ENCODE results near the gene MTCH1.
"Not testable (repeated sequence)": the region's sequence is repeated elsewhere in the genome, so short reads cannot be mapped to it uniquely, and the experiment has no call there.

Gene MTCH1

DNA sequence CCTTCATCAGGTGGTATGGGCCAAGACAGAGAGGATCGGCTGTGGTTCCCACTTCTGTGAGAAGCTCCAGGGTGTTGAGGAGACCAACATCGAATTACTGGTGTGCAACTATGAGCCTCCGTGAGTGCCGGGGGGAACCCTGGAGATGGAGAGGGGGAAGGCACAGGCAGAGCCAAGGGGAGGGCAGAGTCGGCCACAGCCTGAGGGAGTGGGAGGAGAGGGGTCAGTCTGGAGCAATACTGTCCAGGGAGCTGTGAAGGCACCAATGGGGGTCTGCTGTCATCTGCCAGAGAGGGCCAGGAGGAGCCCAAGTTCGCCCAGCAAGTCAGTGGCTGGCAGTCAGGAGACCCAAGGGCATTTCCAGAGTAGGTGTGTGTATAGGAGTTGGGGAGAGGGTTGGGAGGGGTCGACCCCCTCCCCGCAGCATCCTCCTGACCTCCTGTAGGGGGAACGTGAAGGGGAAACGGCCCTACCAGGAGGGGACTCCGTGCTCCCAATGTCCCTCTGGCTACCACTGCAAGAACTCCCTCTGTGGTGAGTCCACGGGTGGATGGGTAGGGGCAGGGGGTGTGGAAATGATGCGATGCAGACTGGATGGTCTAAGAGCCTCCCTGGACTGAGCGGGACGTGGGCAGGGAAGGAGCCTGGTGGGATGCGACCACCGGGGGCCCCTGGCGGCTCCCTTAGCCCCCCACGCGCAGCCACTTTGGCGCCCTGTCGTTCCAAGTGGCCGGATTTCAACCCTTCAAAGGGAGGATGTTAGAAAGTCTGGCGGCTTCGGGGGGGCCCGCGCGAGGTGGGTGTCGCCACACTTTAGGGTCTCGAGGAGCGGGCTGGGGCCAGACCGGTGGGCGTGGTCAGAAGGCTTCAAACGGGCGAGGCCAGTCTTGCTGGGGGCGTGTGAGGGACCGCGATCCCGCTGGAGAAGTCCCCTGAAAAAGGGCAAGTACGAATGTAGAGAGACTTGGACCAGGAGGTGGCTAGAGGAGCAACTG lies 24.3 kb downstream of the MTCH1 start:
- H3K27me3 Mint-ChIP-seq, result no peaks in the 10 kb centered on the region
- no peak overlapping the region for H3K4me3 Mint-ChIP-seq
- DNase-seq, result no peak
- no peaks in the 10 kb centered on the region for H3K9me3 Mint-ChIP-seq
- H3K4me1 Mint-ChIP-seq (ENCODE audit: low read depth), result peaks cover 50% of the 10 kb centered on the region
- peak overlapping the region; percentile 44 for H3K27ac Mint-ChIP-seq
- peaks cover 11% of the 10 kb centered on the region for H3K36me3 Mint-ChIP-seq (ENCODE audit: low read depth)

DNA sequence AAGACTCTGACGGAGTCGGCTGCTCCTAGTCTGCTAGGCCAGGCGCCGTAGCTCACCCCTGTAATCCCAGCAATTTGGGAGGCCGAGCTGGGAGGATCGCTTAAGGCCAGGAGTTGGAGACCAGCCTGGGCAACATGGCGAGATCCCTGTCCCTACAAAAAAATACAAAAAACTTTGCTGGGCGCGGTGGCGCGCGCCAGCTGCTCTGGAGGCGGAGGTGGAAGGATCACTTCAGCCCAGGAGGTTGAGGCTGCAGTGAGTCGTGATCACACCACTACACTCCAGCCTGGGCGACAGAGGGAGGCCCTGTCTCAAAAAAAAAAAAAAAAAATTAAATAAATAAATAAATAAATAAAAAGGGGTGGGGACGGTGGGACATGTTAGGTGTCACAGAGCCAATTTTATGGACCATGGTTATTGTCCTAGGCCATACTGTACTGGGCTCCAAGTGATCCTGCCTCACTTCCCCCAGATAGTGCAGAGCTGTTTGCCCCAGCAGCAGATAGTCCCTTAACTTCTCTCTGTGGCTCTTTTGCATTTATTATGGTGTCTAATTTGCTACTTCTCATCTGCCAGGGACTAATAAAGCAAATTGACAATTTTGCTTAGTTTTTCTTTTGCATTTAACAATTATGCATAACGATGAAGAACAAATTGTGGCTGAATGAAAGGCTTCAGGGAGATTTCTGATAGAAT lies 26.3 kb downstream of the MTCH1 start:
- Mint-ChIP-seq H3K27me3 (no peaks in the 10 kb centered on the region), H3K9me3 (no peaks in the 10 kb centered on the region), H3K36me3 (ENCODE audit: low read depth) (no peaks in the 10 kb centered on the region), H3K27ac (peak overlapping the region; percentile 14), H3K4me3 (no peak overlapping the region), H3K4me1 (ENCODE audit: low read depth) (peaks cover 60% of the 10 kb centered on the region)
- no peak for DNase-seq

DNA sequence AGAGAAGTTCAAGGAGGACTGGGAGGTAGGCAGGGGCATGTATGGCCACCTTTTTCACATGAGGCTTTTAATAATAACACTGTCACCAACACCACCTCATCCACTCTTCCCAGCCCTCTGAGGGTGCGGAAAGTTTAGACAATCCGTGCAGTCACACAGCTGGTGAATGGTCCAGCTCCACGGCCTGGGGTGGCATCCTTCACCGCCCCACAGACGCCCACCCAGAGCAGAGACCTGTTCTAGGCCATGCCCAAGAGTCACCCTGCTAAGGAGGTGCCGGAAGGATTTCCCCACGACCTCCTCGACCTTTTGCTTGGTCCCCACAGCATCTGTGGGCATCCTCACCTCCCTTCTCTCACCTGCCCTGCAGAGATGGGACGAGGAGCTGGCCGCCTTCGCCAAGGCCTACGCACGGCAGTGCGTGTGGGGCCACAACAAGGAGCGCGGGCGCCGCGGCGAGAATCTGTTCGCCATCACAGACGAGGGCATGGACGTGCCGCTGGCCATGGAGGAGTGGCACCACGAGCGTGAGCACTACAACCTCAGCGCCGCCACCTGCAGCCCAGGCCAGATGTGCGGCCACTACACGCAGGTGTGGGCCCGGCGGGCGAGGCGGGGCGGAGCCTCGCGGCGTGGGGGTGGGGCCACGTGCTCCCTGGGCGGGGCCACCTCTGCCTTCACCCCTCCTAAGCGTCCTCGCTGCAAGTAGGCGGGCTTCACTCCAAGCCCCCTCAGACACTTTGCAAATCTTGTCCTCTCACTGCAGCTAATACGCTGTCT lies 27.0 kb downstream of the MTCH1 start:
- Mint-ChIP-seq H3K4me1 (ENCODE audit: low read depth) (peaks cover 60% of the 10 kb centered on the region), H3K27ac (no peak overlapping the region), H3K4me3 (no peak overlapping the region), H3K9me3 (no peaks in the 10 kb centered on the region), H3K27me3 (no peaks in the 10 kb centered on the region), H3K36me3 (ENCODE audit: low read depth) (no peaks in the 10 kb centered on the region)
- peak; percentile 8 for DNase-seq

GRCh38 chr6:36957773-36958271 lies 28.2 kb downstream of the MTCH1 start:
- H3K4me3 Mint-ChIP-seq, result no peak overlapping the region
- peak; percentile 20 for DNase-seq
- H3K27me3 Mint-ChIP-seq, result no peaks in the 10 kb centered on the region
- H3K4me1 Mint-ChIP-seq (ENCODE audit: low read depth), result peaks cover 56% of the 10 kb centered on the region
- no peak overlapping the region for H3K27ac Mint-ChIP-seq
- no peaks in the 10 kb centered on the region for H3K9me3 Mint-ChIP-seq
- H3K36me3 Mint-ChIP-seq (ENCODE audit: low read depth), result no peaks in the 10 kb centered on the region

- H3K4me3 Mint-ChIP-seq, result no peak overlapping the region
- DNase-seq, result no peak
- H3K4me1 Mint-ChIP-seq (ENCODE audit: low read depth), result peaks cover 52% of the 10 kb centered on the region
- no peaks in the 10 kb centered on the region for H3K36me3 Mint-ChIP-seq (ENCODE audit: low read depth)
- no peaks in the 10 kb centered on the region for H3K9me3 Mint-ChIP-seq
- H3K27me3 Mint-ChIP-seq, result no peaks in the 10 kb centered on the region
- peak overlapping the region; percentile 15 for H3K27ac Mint-ChIP-seq
Observed at GRCh38 chr6:36956446-36956820, 29.6 kb downstream of the MTCH1 start.

DNA sequence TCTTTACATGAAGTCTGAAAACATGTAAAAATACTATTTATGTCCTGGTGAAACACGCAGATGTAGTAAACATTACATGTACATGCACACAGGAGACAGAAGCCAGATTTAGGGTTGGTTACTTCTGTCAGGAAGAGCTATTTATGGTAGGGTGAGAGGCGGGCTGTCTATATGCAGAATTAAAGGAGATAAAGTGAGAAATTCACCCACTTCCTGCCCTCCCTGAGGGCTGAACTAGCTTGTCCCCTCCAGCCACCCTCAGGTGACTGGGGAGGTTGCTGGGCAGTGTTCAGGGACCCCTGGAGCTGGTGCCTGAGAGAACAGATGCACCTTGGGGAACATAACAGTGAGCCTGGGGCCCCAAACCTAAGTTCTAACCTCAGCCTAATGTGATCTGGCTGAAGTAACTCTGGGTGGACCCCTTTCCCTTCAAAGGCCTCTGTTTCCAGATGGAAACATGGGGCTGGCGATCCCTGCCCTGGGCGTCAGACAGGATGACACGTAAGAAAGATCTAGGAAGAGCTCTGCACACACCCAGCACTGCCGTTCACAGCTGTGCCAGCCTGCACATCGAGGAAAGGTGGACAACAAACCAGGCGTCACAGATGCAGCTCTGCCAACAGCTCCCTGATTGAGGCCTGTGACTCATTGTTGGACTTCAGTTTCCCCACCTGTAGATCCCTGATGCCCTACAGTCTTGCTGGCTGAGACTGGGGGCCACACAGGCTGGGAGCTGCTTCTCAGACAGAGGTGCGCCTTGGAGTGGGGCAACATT lies 30.1 kb downstream of the MTCH1 start:
- Mint-ChIP-seq H3K36me3 (ENCODE audit: low read depth) (no peaks in the 10 kb centered on the region), H3K27ac (peak overlapping the region; percentile 48), H3K4me3 (no peak overlapping the region), H3K27me3 (no peaks in the 10 kb centered on the region), H3K4me1 (ENCODE audit: low read depth) (peaks cover 47% of the 10 kb centered on the region), H3K9me3 (no peaks in the 10 kb centered on the region)
- DNase-seq, result peak; percentile 34

- peak; percentile 32 for DNase-seq
- peak overlapping the region; percentile 45 for H3K4me3 Mint-ChIP-seq
- H3K27me3 Mint-ChIP-seq, result no peaks in the 10 kb centered on the region
- peak overlapping the region; percentile 48 for H3K27ac Mint-ChIP-seq
- no peaks in the 10 kb centered on the region for H3K9me3 Mint-ChIP-seq
- no peaks in the 10 kb centered on the region for H3K36me3 Mint-ChIP-seq (ENCODE audit: low read depth)
- H3K4me1 Mint-ChIP-seq (ENCODE audit: low read depth), result peaks cover 42% of the 10 kb centered on the region
Observed at GRCh38 chr6:36955136-36955535, 30.9 kb downstream of the MTCH1 start.

GRCh38 chr6:36954262-36954931 lies 31.6 kb downstream of the MTCH1 start, which contains the start of gene PI16:
Gene PI16 (plus strand): TSS chr6:36954738. CDS start chr6:36954761, 23 bp downstream.
- no peak for DNase-seq
- H3K27ac Mint-ChIP-seq, result peak within 1 kb of the TSS; percentile 48

GRCh38 chr6:36953931-36954261 lies 32.1 kb downstream of the MTCH1 start:
- H3K4me3 Mint-ChIP-seq, result no peak overlapping the region

More at GRCh38 chr6:36954262-36954931, 31.6 kb downstream of the MTCH1 start, which contains the start of gene PI16:
- H3K27me3 Mint-ChIP-seq, result no peaks in the 10 kb centered on the region
- peaks cover 47% of the 10 kb centered on the region for H3K4me1 Mint-ChIP-seq (ENCODE audit: low read depth)
- H3K9me3 Mint-ChIP-seq, result no peaks in the 10 kb centered on the region
- H3K4me3 Mint-ChIP-seq, result peak within 1 kb of the TSS; percentile 45
- no peaks in the 10 kb centered on the region for H3K36me3 Mint-ChIP-seq (ENCODE audit: low read depth)

GRCh38 chr6:36949636-36950035 lies 36.4 kb downstream of the MTCH1 start:
- DNase-seq, result no peak
- peaks cover 41% of the 10 kb centered on the region for H3K4me1 Mint-ChIP-seq (ENCODE audit: low read depth)
- H3K9me3 Mint-ChIP-seq, result no peaks in the 10 kb centered on the region
- no peak overlapping the region for H3K4me3 Mint-ChIP-seq
- no peak overlapping the region for H3K27ac Mint-ChIP-seq
- H3K27me3 Mint-ChIP-seq, result no peaks in the 10 kb centered on the region
- no peaks in the 10 kb centered on the region for H3K36me3 Mint-ChIP-seq (ENCODE audit: low read depth)

More at GRCh38 chr6:36953931-36954261, 32.1 kb downstream of the MTCH1 start:
- no peak overlapping the region for H3K27ac Mint-ChIP-seq
- peaks cover 50% of the 10 kb centered on the region for H3K4me1 Mint-ChIP-seq (ENCODE audit: low read depth)
- H3K9me3 Mint-ChIP-seq, result no peaks in the 10 kb centered on the region
- no peak for DNase-seq
- H3K36me3 Mint-ChIP-seq (ENCODE audit: low read depth), result no peaks in the 10 kb centered on the region
- no peaks in the 10 kb centered on the region for H3K27me3 Mint-ChIP-seq

DNA sequence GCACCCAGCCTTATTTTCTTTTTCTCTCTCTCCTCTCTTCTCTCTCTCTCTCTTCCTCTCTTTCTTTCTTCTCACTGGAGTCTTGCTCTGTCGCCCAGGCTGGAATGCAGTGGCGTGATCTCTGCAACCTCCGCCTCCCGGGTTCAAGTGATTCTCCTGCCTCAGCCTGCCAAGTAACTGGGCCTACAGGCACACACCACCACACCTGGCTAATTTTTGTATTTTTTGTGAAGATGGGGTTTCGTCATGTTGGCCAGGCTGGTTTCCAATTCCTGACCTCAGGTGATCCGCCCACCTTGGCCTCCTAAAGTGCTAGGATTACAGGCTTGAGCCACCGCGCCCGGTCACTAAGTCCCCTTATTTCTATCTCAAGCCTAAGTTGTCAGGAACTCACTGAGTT lies 36.9 kb downstream of the MTCH1 start:
- peaks cover 38% of the 10 kb centered on the region for H3K4me1 Mint-ChIP-seq (ENCODE audit: low read depth)
- H3K27ac Mint-ChIP-seq; H3K36me3 Mint-ChIP-seq (ENCODE audit: low read depth); DNase-seq; H3K9me3 Mint-ChIP-seq; H3K27me3 Mint-ChIP-seq; H3K4me3 Mint-ChIP-seq: not testable (repeated sequence)

DNA sequence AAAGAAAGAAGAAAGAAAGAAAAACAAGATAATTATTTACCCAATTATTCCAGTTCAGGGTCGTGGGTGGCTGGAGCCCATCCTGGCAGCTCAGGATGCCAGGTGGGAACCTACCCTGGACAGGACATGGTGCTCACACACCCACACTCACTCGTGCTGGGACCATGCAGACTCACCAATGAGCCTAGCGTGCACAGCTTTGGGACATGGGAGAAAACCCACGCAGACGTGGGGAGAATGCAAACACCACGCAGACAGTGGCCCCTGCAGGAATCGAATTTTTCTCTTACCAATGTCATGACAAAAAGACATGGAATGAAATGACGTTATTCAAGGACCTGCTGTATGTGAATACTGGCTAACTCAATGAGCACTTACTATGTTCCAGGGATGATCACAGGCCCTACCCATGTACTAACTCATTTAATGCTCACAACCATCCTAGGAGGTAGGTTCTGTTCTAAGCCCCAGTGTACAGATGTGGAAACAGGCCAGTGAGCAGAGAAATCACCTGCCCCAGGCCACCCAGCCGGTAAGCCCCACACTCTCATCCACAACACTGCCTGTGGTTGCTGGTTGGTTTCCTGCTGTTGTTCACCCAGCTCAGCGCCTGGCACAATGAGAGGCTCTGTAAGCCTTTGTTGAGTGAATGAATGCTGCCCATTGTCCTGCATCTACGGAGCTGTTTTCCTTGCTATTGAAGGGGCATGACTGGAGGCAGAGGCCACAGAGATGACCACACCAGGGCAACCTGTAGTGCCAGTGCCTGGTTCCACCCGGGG lies 38.2 kb downstream of the MTCH1 start:
- Mint-ChIP-seq H3K27ac (no peak overlapping the region), H3K9me3 (no peaks in the 10 kb centered on the region), H3K4me1 (ENCODE audit: low read depth) (peaks cover 29% of the 10 kb centered on the region), H3K36me3 (ENCODE audit: low read depth) (no peaks in the 10 kb centered on the region), H3K4me3 (no peak overlapping the region), H3K27me3 (no peaks in the 10 kb centered on the region)
- DNase-seq, result no peak

GRCh38 chr6:36946526-36946925 lies 39.5 kb downstream of the MTCH1 start:
- peaks cover 28% of the 10 kb centered on the region for H3K4me1 Mint-ChIP-seq (ENCODE audit: low read depth)

More at GRCh38 chr6:36946526-36946925, 39.5 kb downstream of the MTCH1 start:
- Mint-ChIP-seq H3K27ac (no peak overlapping the region), H3K27me3 (no peaks in the 10 kb centered on the region), H3K9me3 (no peaks in the 10 kb centered on the region), H3K36me3 (ENCODE audit: low read depth) (no peaks in the 10 kb centered on the region), H3K4me3 (no peak overlapping the region)
- DNase-seq, result no peak
